Kidney (tissue), 14 donors: ENCODE results near the gene AP3M1. TPM values are rescaled to one million over a fixed set of nuclear protein-coding genes. Genes with fewer than 3 reads are reported as not detected.

Source experiments
- DNase-seq, 5 donors: peaks; one replicate each; pipeline ENCODE4 v3.0.0-alpha.2; 2013 to 2020
- FAIRE-seq: peaks from 2 replicates; lab custom pipeline; 2012; peaks lifted over from hg19 to GRCh38; lab: Jason Lieb, UNC
- H3K27ac ChIP-seq, 2 donors: one replicate each; pipeline ENCODE4 v1.7.0; 2013; ENCODE audit warnings: low read depth in 2 of 2, low read length in 2 of 2, inconsistent platforms in 1 of 2
- H3K27me3 ChIP-seq: one replicate; pipeline ENCODE4 v1.7.1; 2013; ENCODE audit warnings: low read length, inconsistent platforms; ENCODE audit not compliant: control insufficient read depth, insufficient read depth
- H3K36me3 ChIP-seq, 3 donors: one replicate each; pipeline versions ENCODE4 v1.7.0 to v1.7.1; 2013; ENCODE audit warnings: low read length in 3 of 3, control low read depth in 1 of 3, inconsistent platforms in 1 of 3; ENCODE audit not compliant: insufficient read depth in 3 of 3, control insufficient read depth in 2 of 3
- H3K4me1 ChIP-seq, 3 donors: one replicate each; pipeline versions ENCODE4 v1.7.0 to v1.7.1; 2013; ENCODE audit warnings: low read length in 3 of 3, inconsistent platforms in 1 of 3, low read depth in 1 of 3; ENCODE audit not compliant: control insufficient read depth in 2 of 3, insufficient read depth in 2 of 3
- H3K4me3 ChIP-seq, 3 donors: one replicate each; pipeline versions ENCODE4 v1.7.0 to v1.8.1; 2013; ENCODE audit warnings: low read length in 3 of 3, control low read depth in 1 of 3, inconsistent platforms in 1 of 3
- H3K9ac ChIP-seq, 3 donors: one replicate each; pipeline versions ENCODE4 v1.7.0 to v1.7.1; 2013; ENCODE audit warnings: low read length in 3 of 3, control low read depth in 1 of 3, inconsistent platforms in 1 of 3
- H3K9me3 ChIP-seq, 3 donors: one replicate each; pipeline versions ENCODE4 v1.7.0 to v1.7.1; 2013; ENCODE audit warnings: low read length in 3 of 3, control low read depth in 1 of 3, inconsistent platforms in 1 of 3; ENCODE audit not compliant: control insufficient read depth in 2 of 3, insufficient read depth in 1 of 3
- CTCF ChIP-seq: IDR thresholded peaks from 3 replicates; pipeline ENCODE4 v1.5.1; 2012; ENCODE audit warnings: mild to moderate bottlenecking, moderate library complexity, borderline replicate concordance; ENCODE audit not compliant: insufficient read depth; ENCODE audit errors: extremely low read depth
- intact Hi-C: fragments of 100-400 bp; cut with DNase I; formaldehyde crosslinking; loops from one replicate; pipeline ENCODE4 v1.11.1; 2022
- polyA plus RNA-seq: library from polyadenylated mRNA; stranded (reverse); fragments of 350-450 nt; fragmentation: Illumina TruSeq; extraction: RNeasy Lipid Tissue Mini Kit (QIAGEN cat#74804); gene quantifications from one replicate; pipeline ENCODE4 v1.2.3, GENCODE V29; 2014; ENCODE audit warnings: low read depth, low replicate concordance; ENCODE audit not compliant: insufficient read depth
- total RNA-seq: library from RNA; stranded (reverse); fragmentation: NEBNext Ultra II Directional; extraction: Animal tissue kit (Norgen Biotek cat#: 25700); gene quantifications from one replicate; pipeline ENCODE4 v1.2.1, GENCODE V29; 2021
- donor health status: control.
- donor health status: control.
- donor health status: control.
- donor health status: control.
- donor health status: control.
- donor health status: DM: yes; HTN: yes; CAD: no.
- donor health status: Normal renal cell carcinoma (clear cell type).

Gene AP3M1
- total and polyA plus RNA-seq, 2 donors from 2014 or later = 14.6 to 30.1 TPM

GRCh38 chr10:74079028-74079935 is 71.3 kb downstream of the AP3M1 start:
- TF ChIP-seq CTCF = no peak
- no peaks in the 10 kb centered on the region for H3K4me1 ChIP-seq
- H3K27me3 ChIP-seq = no peaks in the 10 kb centered on the region
- H3K4me3 ChIP-seq = no peak overlapping the region
- H3K36me3 ChIP-seq = peaks cover 2 to 16% (median 10%) of the 10 kb centered on the region in 3 donors
- no peak overlapping the region for H3K27ac ChIP-seq
- H3K9me3 ChIP-seq = no peaks in the 10 kb centered on the region
- DNase-seq (no peak), FAIRE-seq (no peak)
- H3K9ac ChIP-seq = no peak overlapping the region
- intact Hi-C loops = no loop called here

- intact Hi-C loops = no loop called here
- Histone ChIP-seq H3K36me3 (peaks cover 2 to 23% (median 12%) of the 10 kb centered on the region in 3 donors), H3K27ac (no peak overlapping the region), H3K9me3 (no peaks in the 10 kb centered on the region), H3K4me1 (peaks cover 0 to 2% (median 0%) of the 10 kb centered on the region in 3 donors), H3K4me3 (no peak overlapping the region), H3K27me3 (no peaks in the 10 kb centered on the region), H3K9ac (no peak overlapping the region)
- no peak for DNase-seq
- no peak for FAIRE-seq
- no peak for TF ChIP-seq CTCF
Measured at GRCh38 chr10:74078037-74078436, 72.6 kb downstream of the AP3M1 start.

- FAIRE-seq = no peak
- no peak overlapping the region for H3K4me3 ChIP-seq
- H3K36me3 ChIP-seq = peaks cover 1 to 21% (median 12%) of the 10 kb centered on the region in 3 donors
- no peak for TF ChIP-seq CTCF
- no peak overlapping the region for H3K9ac ChIP-seq
- peaks cover 0 to 3% (median 0%) of the 10 kb centered on the region in 3 donors for H3K4me1 ChIP-seq
- no peak for DNase-seq
- intact Hi-C loops = no loop called here
- no peaks in the 10 kb centered on the region for H3K9me3 ChIP-seq
- H3K27ac ChIP-seq = no peak overlapping the region
- no peaks in the 10 kb centered on the region for H3K27me3 ChIP-seq
Measured at GRCh38 chr10:74077416-74077815, 73.2 kb downstream of the AP3M1 start.
